ENCODE data around the gene IFI30.

GRCh38 chr19:18158467-18158866 lies 15.1 kb upstream of the IFI30 start:
- TF ChIP-seq EZH2phosphoT487 (IDR thresholded peaks at IDR 0.05; ENCODE audit: insufficient read depth, low read depth) (no peak), EZH2 (IDR thresholded peaks at IDR 0.05; ENCODE audit: insufficient read depth, poor library complexity, severe bottlenecking) (no peak)
